HG03039 (cell line): ENCODE data around the gene TTC39C.

ENCODE experiments used
- ATAC-seq: cut with Tn5 transposase; IDR thresholded peaks from one replicate; pipeline ENCODE4 v1.9.1; 2021; ENCODE audit warnings: mild to moderate bottlenecking, moderate library complexity; ENCODE audit not compliant: unreplicated experiment

TTC39C gene

GRCh38 chr18:24075767-24076597, 61.4 kb downstream of the TTC39C start:
- no peak for ATAC-seq

GRCh38 chr18:24076950-24077349, 62.4 kb downstream of the TTC39C start:
- no peak for ATAC-seq

GRCh38 chr18:24078391-24078790, 63.8 kb downstream of the TTC39C start:
- no peak for ATAC-seq

GRCh38 chr18:24080861-24081260, 66.3 kb downstream of the TTC39C start:
- ATAC-seq = no peak

- ATAC-seq = no peak
Observed at GRCh38 chr18:24083550-24083949, 69.0 kb downstream of the TTC39C start.

GRCh38 chr18:24086082-24086481, 71.5 kb downstream of the TTC39C start:
- ATAC-seq = no peak

- no peak for ATAC-seq
Observed at GRCh38 chr18:24089076-24089475, 74.5 kb downstream of the TTC39C start.

GRCh38 chr18:24089515-24090337, 75.2 kb downstream of the TTC39C start:
- ATAC-seq = no peak

GRCh38 chr18:24090876-24091275, 76.3 kb downstream of the TTC39C start:
- no peak for ATAC-seq

- ATAC-seq = no peak
Observed at GRCh38 chr18:24094561-24094960, 80.0 kb downstream of the TTC39C start.

GRCh38 chr18:24095976-24096375, 81.4 kb downstream of the TTC39C start:
- ATAC-seq = no peak

GRCh38 chr18:24103320-24104021, 88.9 kb downstream of the TTC39C start:
- no peak for ATAC-seq

GRCh38 chr18:24104486-24104885, 89.9 kb downstream of the TTC39C start:
- no peak for ATAC-seq

- ATAC-seq = no peak
Observed at GRCh38 chr18:24108641-24109040, 94.1 kb downstream of the TTC39C start.

GRCh38 chr18:24111936-24112335, 97.4 kb downstream of the TTC39C start:
- ATAC-seq = no peak

- no peak for ATAC-seq
Observed at GRCh38 chr18:24112464-24112863, 97.9 kb downstream of the TTC39C start.

GRCh38 chr18:24112874-24113615, 98.5 kb downstream of the TTC39C start:
- ATAC-seq = no peak

GRCh38 chr18:24114924-24115549, 100.5 kb downstream of the TTC39C start:
- ATAC-seq = no peak

- no peak for ATAC-seq
Observed at GRCh38 chr18:24115628-24116027, 101.1 kb downstream of the TTC39C start.
